MM.1S (cell line): ENCODE data around the gene SFTPB.

ENCODE experiments used
- EZH2phosphoT487 ChIP-seq: fragments of 300-600 bp; sonication (generic); IDR thresholded peaks from 2 replicates; pipeline ENCODE4 v1.6.1; 2018; ENCODE audit warnings: antibody characterized with exemption, low read length
- TF ChIP-seq, protein P1 (sequence below): fragments of 300-600 bp; sonication (generic); IDR thresholded peaks from 2 replicates; pipeline ENCODE4 v1.5.1; 2016; ENCODE audit warnings: antibody characterized with exemption, low read length, mixed read lengths

GRCh38 chr2:85666016-85666415 is 2.0 kb downstream of the SFTPB start:
- TF ChIP-seq, protein P1, sequence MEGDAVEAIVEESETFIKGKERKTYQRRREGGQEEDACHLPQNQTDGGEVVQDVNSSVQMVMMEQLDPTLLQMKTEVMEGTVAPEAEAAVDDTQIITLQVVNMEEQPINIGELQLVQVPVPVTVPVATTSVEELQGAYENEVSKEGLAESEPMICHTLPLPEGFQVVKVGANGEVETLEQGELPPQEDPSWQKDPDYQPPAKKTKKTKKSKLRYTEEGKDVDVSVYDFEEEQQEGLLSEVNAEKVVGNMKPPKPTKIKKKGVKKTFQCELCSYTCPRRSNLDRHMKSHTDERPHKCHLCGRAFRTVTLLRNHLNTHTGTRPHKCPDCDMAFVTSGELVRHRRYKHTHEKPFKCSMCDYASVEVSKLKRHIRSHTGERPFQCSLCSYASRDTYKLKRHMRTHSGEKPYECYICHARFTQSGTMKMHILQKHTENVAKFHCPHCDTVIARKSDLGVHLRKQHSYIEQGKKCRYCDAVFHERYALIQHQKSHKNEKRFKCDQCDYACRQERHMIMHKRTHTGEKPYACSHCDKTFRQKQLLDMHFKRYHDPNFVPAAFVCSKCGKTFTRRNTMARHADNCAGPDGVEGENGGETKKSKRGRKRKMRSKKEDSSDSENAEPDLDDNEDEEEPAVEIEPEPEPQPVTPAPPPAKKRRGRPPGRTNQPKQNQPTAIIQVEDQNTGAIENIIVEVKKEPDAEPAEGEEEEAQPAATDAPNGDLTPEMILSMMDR, result no peak
- no peak for TF ChIP-seq EZH2phosphoT487
